A549 (cell line): Measurements from ENCODE around the gene CNTN5.

Experiments
- EP300 ChIP-seq, 2 experiments: fragments of >200 bp; sonication (Bioruptor Twin); formaldehyde crosslinking; IDR thresholded peaks; 2 replicates in 1 of 2; 3 replicates in 1 of 2; pipeline ENCODE4 v1.6.1; 2016 to 2017
- TP53 ChIP-seq: fragments of 250-450 bp; sonication (Bioruptor Pico); IDR thresholded peaks from 2 replicates; pipeline ENCODE4 v1.5.0; 2021; ENCODE audit warnings: mild to moderate bottlenecking, moderate library complexity
- ZFP36 ChIP-seq: fragments of 450-650 bp; IDR thresholded peaks from 2 replicates; pipeline ENCODE4 v1.6.1; 2014; ENCODE audit warnings: borderline replicate concordance; ENCODE audit not compliant: partially characterized antibody
- TF ChIP-seq, protein P1 (sequence below): fragments of 150-350 bp; IDR thresholded peaks from 2 replicates; pipeline ENCODE4 v1.6.1; 2014; ENCODE audit warnings: low read depth, mild to moderate bottlenecking, low read length
- TF ChIP-seq, protein P2 (sequence below): fragments of >200 bp; sonication (Bioruptor Twin); formaldehyde crosslinking; IDR thresholded peaks from 3 replicates; pipeline ENCODE4 v1.5.1; 2016

- TF ChIP-seq, protein P1, sequence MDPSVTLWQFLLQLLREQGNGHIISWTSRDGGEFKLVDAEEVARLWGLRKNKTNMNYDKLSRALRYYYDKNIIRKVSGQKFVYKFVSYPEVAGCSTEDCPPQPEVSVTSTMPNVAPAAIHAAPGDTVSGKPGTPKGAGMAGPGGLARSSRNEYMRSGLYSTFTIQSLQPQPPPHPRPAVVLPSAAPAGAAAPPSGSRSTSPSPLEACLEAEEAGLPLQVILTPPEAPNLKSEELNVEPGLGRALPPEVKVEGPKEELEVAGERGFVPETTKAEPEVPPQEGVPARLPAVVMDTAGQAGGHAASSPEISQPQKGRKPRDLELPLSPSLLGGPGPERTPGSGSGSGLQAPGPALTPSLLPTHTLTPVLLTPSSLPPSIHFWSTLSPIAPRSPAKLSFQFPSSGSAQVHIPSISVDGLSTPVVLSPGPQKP, result no peak
- TF ChIP-seq EP300 (IDR thresholded peaks at IDR 0.05) (no peak), TP53 (no peak), ZFP36 (no peak)
- TF ChIP-seq, protein P2, sequence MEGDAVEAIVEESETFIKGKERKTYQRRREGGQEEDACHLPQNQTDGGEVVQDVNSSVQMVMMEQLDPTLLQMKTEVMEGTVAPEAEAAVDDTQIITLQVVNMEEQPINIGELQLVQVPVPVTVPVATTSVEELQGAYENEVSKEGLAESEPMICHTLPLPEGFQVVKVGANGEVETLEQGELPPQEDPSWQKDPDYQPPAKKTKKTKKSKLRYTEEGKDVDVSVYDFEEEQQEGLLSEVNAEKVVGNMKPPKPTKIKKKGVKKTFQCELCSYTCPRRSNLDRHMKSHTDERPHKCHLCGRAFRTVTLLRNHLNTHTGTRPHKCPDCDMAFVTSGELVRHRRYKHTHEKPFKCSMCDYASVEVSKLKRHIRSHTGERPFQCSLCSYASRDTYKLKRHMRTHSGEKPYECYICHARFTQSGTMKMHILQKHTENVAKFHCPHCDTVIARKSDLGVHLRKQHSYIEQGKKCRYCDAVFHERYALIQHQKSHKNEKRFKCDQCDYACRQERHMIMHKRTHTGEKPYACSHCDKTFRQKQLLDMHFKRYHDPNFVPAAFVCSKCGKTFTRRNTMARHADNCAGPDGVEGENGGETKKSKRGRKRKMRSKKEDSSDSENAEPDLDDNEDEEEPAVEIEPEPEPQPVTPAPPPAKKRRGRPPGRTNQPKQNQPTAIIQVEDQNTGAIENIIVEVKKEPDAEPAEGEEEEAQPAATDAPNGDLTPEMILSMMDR, result no peak
Observed at GRCh38 chr11:100221791-100222190, 1201.0 kb downstream of the CNTN5 start.
